HCT116 (cell line): ENCODE results near the gene CMIP. TPM values are rescaled to one million over a fixed set of nuclear protein-coding genes. Genes with fewer than 3 reads are reported as not detected.

ENCODE experiments used
- ATAC-seq: fragments of 200-7000 bp; cut with Tn5 transposase; 2 replicates; pipeline ENCODE4 v1.9.1; 2020; ENCODE audit warnings: mild to moderate bottlenecking, moderate library complexity
- BruUV-seq: library from RNA; stranded (reverse); fragments of 400-500 nt; replicated peaks from 2 replicates; lab custom pipeline; 2021; lab: Mats Ljungman, UMichigan
- CTCF ChIA-PET: fragments of 300-600 bp; sonication (Branson Sonifier 250); formaldehyde crosslinking; loops from one replicate; lab custom pipeline; 2021; ENCODE audit warnings: antibody characterized with exemption; lab: Charles Lee
- POLR2A ChIA-PET: fragments of 300-600, 350-600 bp; sonication (Branson Sonifier 250); formaldehyde crosslinking; loops from one replicate; lab custom pipeline; 2021; ENCODE audit warnings: antibody characterized with exemption; lab: Charles Lee
- RAD21 ChIA-PET, 2 experiments: fragments of 300-600 bp; sonication (Branson Sonifier 250); formaldehyde crosslinking; loops; one replicate each; lab custom pipeline; 2023; ENCODE audit warnings: low total read pairs in 2 of 2; ENCODE audit not compliant: uncharacterized antibody in 2 of 2, unreplicated experiment in 2 of 2, low non-redundant PET in 1 of 2; lab: Charles Lee
- DNase-seq: peaks from one replicate; pipeline ENCODE4 v3.0.0-alpha.2; 2010; ENCODE audit warnings: low read depth, low spot score
- H2AFZ ChIP-seq: fragments of 200-600 bp; shearing (Covaris generic), sonication (generic); 2 replicates; pipeline ENCODE4 v1.6.1; 2017; ENCODE audit warnings: low read depth, mixed run types, mixed read lengths, antibody characterized with exemption, low read length; ENCODE audit not compliant: poor library complexity, severe bottlenecking
- H3K27ac ChIP-seq: 2 replicates; pipeline ENCODE4 v1.5.1; 2012; ENCODE audit warnings: low read depth, low read length
- H3K27me3 ChIP-seq: fragments of 200-600 bp; sonication (generic); 2 replicates; pipeline ENCODE4 v1.6.1; 2016; ENCODE audit warnings: mixed run types, low read length, mixed read lengths; ENCODE audit not compliant: insufficient read depth
- H3K36me3 ChIP-seq, 2 experiments: fragments of 200-500 bp in 1 of 2; fragments of 200-600 bp in 1 of 2; sonication (Bioruptor generic) in 1 of 2; sonication (generic) in 1 of 2; 2 replicates each; pipeline versions ENCODE4 v1.5.1 to v1.6.1; 2014 to 2016; ENCODE audit warnings: low read length in 2 of 2, inconsistent platforms in 1 of 2, mixed read lengths in 1 of 2, mixed run types in 1 of 2; ENCODE audit not compliant: insufficient read depth in 2 of 2, control insufficient read depth in 1 of 2
- H3K4me1 ChIP-seq, 2 experiments: fragments of 200-600 bp in 1 of 2; sonication (generic) in 1 of 2; 2 replicates each; pipeline versions ENCODE4 v1.5.1 to v1.6.1; 2012 to 2017; ENCODE audit warnings: low read length in 2 of 2, inconsistent platforms in 1 of 2, mild to moderate bottlenecking in 1 of 2, mixed read lengths in 1 of 2, mixed run types in 1 of 2, moderate library complexity in 1 of 2; ENCODE audit not compliant: insufficient read depth in 2 of 2, control insufficient read depth in 1 of 2
- H3K4me2 ChIP-seq: fragments of 200-600 bp; sonication (generic); 2 replicates; pipeline ENCODE4 v1.6.1; 2017; ENCODE audit warnings: mixed run types, low read length, mixed read lengths
- H3K4me3 ChIP-seq, 2 experiments: fragments of 200-600 bp in 1 of 2; sonication (generic) in 1 of 2; replicated peaks in 1 of 2; 2 replicates each; pipeline ENCODE4 v1.5.1; 2011 to 2016; ENCODE audit warnings: low read length in 2 of 2, control low read depth in 1 of 2, low read depth in 1 of 2, mild to moderate bottlenecking in 1 of 2, mixed read lengths in 1 of 2, mixed run types in 1 of 2
- H3K79me2 ChIP-seq: fragments of 200-600 bp; sonication (generic); 2 replicates; pipeline ENCODE4 v1.6.1; 2017; ENCODE audit warnings: mild to moderate bottlenecking, mixed run types, low read length, moderate library complexity, mixed read lengths; ENCODE audit not compliant: insufficient read depth
- H3K9ac ChIP-seq: fragments of 200-600 bp; sonication (generic); 2 replicates; pipeline ENCODE4 v1.6.1; 2016; ENCODE audit warnings: low read length, mixed read lengths
- H3K9me2 ChIP-seq: fragments of 200-600 bp; sonication (generic), shearing (Covaris generic); 2 replicates; pipeline ENCODE4 v1.6.1; 2017; ENCODE audit warnings: mixed run types, mild to moderate bottlenecking, moderate library complexity; ENCODE audit not compliant: insufficient read depth
- H3K9me3 ChIP-seq, 2 experiments: fragments of 200-500 bp in 1 of 2; fragments of 200-600 bp in 1 of 2; sonication (Bioruptor generic) in 1 of 2; sonication (generic) in 1 of 2; 2 replicates each; pipeline ENCODE4 v1.6.1; 2014 to 2017; ENCODE audit warnings: low read length in 2 of 2, mixed read lengths in 2 of 2, inconsistent platforms in 1 of 2, low read depth in 1 of 2, mild to moderate bottlenecking in 1 of 2, mixed run types in 1 of 2, moderate library complexity in 1 of 2; ENCODE audit not compliant: control insufficient read depth in 1 of 2, insufficient read depth in 1 of 2
- H4K20me1 ChIP-seq: fragments of 200-600 bp; sonication (generic), shearing (Covaris generic); 2 replicates; pipeline ENCODE4 v1.6.1; 2017; ENCODE audit warnings: mixed run types, mild to moderate bottlenecking, moderate library complexity; ENCODE audit not compliant: insufficient read depth
- ATF3 ChIP-seq: IDR thresholded peaks from 2 replicates; pipeline ENCODE4 v1.6.1; 2012
- CEBPB ChIP-seq: IDR thresholded peaks from 2 replicates; pipeline ENCODE4 v1.6.1; 2012; ENCODE audit warnings: low read depth
- SIN3A ChIP-seq: IDR thresholded peaks from 2 replicates; pipeline ENCODE4 v1.6.1; 2012; ENCODE audit warnings: low read depth
- TCF7L2 ChIP-seq: IDR thresholded peaks from 2 replicates; pipeline ENCODE4 v1.7.0; 2011; ENCODE audit warnings: borderline replicate concordance, inconsistent platforms; ENCODE audit not compliant: insufficient read depth, insufficient read length; ENCODE audit errors: extremely low read depth
- ZNF274 ChIP-seq: fragments of 200-500 bp; sonication (Bioruptor generic); IDR thresholded peaks from 2 replicates; pipeline ENCODE4 v1.6.1; 2014; ENCODE audit warnings: mild to moderate bottlenecking, low read depth, low read length, inconsistent platforms
- intact Hi-C: fragments of 100-400 bp; cut with micrococcal nuclease; formaldehyde crosslinking; loops from 2 replicates; pipeline ENCODE4 v1.10.0; 2022
- total RNA-seq: library from RNA; stranded (reverse); gene quantifications from one replicate; pipeline ENCODE4 v1.2.1, GENCODE V29; 2021; ENCODE audit not compliant: unreplicated experiment

Gene CMIP
- total RNA-seq, 1 experiment from 2014 or later, result 64.6 TPM

DNA sequence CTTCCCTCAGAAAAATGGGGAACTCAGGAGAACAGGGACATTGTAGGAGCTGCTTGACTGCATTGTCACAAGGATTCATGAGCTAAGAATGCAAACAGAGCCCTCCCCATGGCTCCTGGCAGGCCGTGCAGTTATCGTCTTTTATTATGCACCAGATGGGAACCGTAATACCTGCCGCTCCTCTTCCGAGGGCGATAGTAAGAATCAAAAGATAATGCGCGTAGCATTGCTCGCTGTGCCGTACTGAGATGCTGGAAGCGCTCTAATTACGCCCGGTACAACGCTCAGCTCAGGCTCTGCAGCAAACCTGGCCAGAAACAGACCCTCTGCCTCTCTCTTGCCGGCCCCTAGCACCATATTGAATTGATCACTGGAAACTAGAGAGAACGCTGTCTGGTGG lies 247.4 kb downstream of the CMIP start:
- Histone ChIP-seq H3K27me3 (no peaks in the 10 kb centered on the region), H3K9ac (no peak overlapping the region), H3K27ac (no peak overlapping the region), H3K9me3 (no peaks in the 10 kb centered on the region), H2AFZ (no peak overlapping the region), H3K79me2 (peaks cover 14% of the 10 kb centered on the region; the same call in 1 of the 2 replicates), H3K4me2 (no peak overlapping the region), H3K9me2 (no peaks in the 10 kb centered on the region), H4K20me1 (no peaks in the 10 kb centered on the region), H3K4me1 (0 out of 4 replicates have a peak, but pooled peaks cover 0 to under 1% of the 10 kb centered on the region in 2 experiments), H3K4me3 (no peak overlapping the region), H3K36me3 (peaks cover 7 to 19% of the 10 kb centered on the region in 2 experiments; a peak in 2 of 4 replicates)
- BruUV-seq, result no TSS peak
- DNase-seq (no peak), ATAC-seq (no peak)
- RAD21 ChIA-PET, result no interaction called here
- intact Hi-C loops, result no loop called here
- POLR2A ChIA-PET, result no interaction called here
- CTCF ChIA-PET, result no interaction called here
- TF ChIP-seq TCF7L2 (no peak), CEBPB (no peak)

GRCh38 chr16:81692571-81692970 lies 248.0 kb downstream of the CMIP start:
- intact Hi-C loops, result no loop called here
- H2AFZ ChIP-seq, result no peak overlapping the region
- ATAC-seq, result no peak

More at GRCh38 chr16:81692571-81692970, 248.0 kb downstream of the CMIP start:
- H3K27ac ChIP-seq, result no peak overlapping the region
- no peaks in the 10 kb centered on the region for H3K27me3 ChIP-seq
- no peak overlapping the region for H3K4me3 ChIP-seq
- no peaks in the 10 kb centered on the region for H3K9me2 ChIP-seq
- H3K9ac ChIP-seq, result no peak overlapping the region
- H3K9me3 ChIP-seq, result no peaks in the 10 kb centered on the region
- BruUV-seq, result no TSS peak
- H3K4me1 ChIP-seq, result 0 out of 4 replicates have a peak, but pooled peaks cover 0 to 5% of the 10 kb centered on the region in 2 experiments
- POLR2A ChIA-PET, result no interaction called here
- no peak for TF ChIP-seq SIN3A
- TF ChIP-seq ZNF274, result no peak
- TF ChIP-seq ATF3, result no peak
- CTCF ChIA-PET, result no interaction called here
- peaks cover 7 to 19% of the 10 kb centered on the region in 2 experiments; a peak in 2 of 4 replicates for H3K36me3 ChIP-seq
- H3K4me2 ChIP-seq, result no peak overlapping the region
- H3K79me2 ChIP-seq, result peaks cover 10% of the 10 kb centered on the region; the same call in 1 of the 2 replicates
- DNase-seq, result no peak
- no peaks in the 10 kb centered on the region for H4K20me1 ChIP-seq
- RAD21 ChIA-PET, result no interaction called here
